HG03558 (cell line): ENCODE measurements around the gene PLCH1.

Source experiments
- ATAC-seq: cut with Tn5 transposase; IDR thresholded peaks from one replicate; pipeline ENCODE4 v1.9.1; 2021; ENCODE audit warnings: moderate number of reproducible peaks; ENCODE audit not compliant: unreplicated experiment; ENCODE audit errors: extremely low read depth

The PLCH1 gene

GRCh38 chr3:155394240-155394639 lies 350.6 kb downstream of the PLCH1 start:
- ATAC-seq: no peak

- no peak for ATAC-seq
These were observed 351.6 kb downstream of the PLCH1 start for GRCh38 chr3:155393316-155393715.

- no peak for ATAC-seq
These were observed 352.7 kb downstream of the PLCH1 start for GRCh38 chr3:155392138-155392537.

DNA sequence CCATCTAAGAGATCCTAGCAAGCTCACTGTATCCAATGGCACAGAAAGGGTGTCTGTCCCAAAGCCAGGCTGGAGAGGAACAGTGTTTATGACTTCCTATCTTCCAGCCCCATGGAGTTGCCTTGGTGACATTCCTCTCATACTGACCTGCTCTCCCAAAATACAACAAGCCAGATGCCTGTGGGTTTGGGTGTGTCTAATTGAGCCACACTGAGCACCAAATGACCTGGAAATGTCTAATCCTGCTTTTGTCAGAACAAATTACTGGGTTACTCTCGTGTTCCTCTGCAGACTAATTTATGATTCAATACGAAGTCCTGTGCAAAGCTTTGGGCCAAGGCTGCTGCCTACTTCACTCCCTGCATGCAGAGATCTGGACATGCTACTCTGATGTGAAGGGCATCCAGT lies 353.3 kb downstream of the PLCH1 start:
- no peak for ATAC-seq

DNA sequence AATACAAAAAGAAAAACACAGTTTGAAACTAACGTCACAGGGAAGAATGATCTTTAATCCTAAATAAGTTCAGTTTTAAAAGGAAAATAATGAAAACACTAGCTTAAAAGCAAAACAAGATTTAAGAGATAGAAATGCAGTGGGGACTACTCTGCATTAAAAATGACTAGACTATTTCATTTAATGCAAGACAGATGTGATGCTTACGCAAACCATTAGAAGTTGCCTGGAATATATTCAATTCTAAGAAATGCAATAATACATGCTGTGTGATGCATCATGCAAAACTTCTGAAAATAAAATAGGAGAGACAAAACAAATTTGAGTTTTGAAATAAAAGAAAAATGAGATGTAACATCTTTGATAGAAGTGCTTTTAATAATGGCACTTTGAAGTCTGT lies 353.8 kb downstream of the PLCH1 start:
- ATAC-seq: no peak

DNA sequence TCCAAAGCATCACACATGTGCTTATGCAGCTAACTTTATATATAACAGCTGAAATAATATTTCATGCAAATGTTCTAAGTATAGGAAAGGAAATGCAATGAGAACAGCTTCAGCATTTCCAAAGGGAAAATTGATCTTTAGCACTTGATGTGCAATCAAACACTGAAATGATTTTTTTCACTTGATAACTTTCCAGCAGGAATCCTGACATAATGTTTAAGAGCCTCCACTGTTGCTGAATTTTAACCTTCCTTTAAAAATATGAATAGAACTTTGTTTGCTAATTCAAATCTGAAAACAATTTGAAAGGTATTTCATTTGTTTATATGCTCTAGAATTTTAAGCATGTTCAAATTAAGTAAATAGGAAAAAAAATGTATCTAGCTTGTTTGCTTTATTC lies 354.5 kb downstream of the PLCH1 start:
- no peak for ATAC-seq

- no peak for ATAC-seq
These were observed 356.5 kb downstream of the PLCH1 start for GRCh38 chr3:155388417-155388816.

DNA sequence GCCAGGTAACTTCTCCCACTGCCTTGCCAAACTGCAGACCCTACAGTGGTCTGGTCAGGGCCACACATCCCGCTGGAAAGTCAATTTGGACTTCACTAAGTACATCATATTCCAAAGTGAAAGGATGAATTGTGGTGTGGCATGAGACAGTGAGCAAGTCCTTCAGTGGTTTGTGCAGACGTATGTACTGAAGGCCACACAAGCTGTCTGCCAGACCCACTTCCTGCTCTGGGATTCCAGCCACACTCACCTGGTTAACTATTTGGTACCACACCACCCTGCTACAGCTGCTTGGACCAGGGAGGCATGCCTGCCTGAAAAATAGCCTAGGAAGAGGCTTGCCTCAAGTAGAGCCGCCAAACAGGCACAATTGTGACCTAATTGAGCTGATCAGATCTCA lies 357.3 kb downstream of the PLCH1 start:
- no peak for ATAC-seq

GRCh38 chr3:155386919-155387318 lies 358.0 kb downstream of the PLCH1 start:
- no peak for ATAC-seq

- no peak for ATAC-seq
These were observed 358.8 kb downstream of the PLCH1 start for GRCh38 chr3:155385896-155386625.

DNA sequence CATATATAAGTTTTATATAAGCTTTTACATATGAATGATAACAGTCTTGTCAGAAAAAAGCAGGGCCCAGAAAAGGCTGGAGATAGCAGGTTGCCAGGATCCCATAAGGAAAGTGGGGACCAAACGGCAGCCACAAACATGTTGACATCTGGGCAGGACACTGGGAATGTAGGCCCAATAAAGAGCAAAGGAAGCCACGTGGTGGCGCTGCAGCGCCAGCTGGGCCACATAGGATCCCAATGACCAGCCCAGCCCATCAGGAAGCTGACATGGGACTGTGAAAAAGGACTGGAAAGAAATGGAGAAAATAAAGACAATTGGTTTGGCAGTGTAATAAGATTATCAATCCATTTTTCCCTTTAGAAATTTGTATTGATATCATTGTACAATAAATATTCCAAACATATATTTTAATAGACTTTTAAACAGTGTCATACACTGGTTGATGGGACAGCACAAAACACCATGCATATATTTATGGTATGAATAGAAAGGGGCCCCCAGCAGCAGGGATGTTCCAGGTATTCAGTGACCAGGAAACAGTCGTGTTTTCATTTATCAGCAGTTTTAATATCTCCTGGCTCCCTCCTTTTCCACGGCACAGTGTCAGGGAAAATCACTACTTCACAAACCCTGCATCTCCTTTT lies 362.4 kb downstream of the PLCH1 start:
- ATAC-seq: no peak

GRCh38 chr3:155377847-155378246 lies 367.0 kb downstream of the PLCH1 start:
- no peak for ATAC-seq

GRCh38 chr3:155377071-155377470 lies 367.8 kb downstream of the PLCH1 start:
- ATAC-seq: no peak

DNA sequence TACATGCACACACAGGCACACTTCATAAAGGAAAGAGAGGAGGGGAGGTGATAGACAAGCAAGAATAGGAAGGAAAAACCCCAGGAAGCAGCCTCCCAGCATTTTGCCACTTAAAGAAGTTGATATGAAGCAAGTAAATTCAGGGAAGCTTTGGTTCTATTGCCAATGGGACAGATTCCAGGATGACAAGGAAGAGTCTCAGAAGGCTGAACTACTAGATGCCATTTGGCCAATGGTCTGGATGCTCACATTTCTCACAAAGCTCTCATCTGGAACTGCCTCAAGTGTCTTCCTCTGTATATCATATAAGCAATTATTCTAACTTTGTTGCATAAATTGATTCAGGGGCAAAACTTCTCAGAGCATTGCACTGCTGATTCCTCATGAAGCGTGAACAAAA lies 372.6 kb downstream of the PLCH1 start:
- ATAC-seq: no peak

- no peak for ATAC-seq
These were observed 373.9 kb downstream of the PLCH1 start for GRCh38 chr3:155370764-155371503.

GRCh38 chr3:155370198-155370597 lies 374.7 kb downstream of the PLCH1 start:
- no peak for ATAC-seq

DNA sequence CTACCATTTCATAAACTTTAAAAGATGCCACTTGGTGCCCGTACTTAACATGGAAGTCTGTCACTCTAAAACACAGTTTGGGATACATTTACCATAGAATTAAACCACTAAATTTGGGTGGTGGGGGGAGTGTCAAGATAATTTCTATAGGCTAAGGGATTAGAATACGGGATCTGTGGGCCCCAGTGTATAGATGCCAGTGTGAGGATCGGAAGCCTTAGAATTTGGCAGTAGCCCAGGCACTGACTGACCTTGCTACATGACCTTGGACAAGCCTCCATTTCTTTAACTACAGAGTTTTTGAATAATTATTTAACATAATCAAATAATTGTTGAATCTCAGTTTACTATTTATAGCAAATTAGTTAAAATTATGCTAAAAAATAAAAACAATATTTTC lies 375.1 kb downstream of the PLCH1 start:
- no peak for ATAC-seq

- ATAC-seq: no peak
These were observed 375.6 kb downstream of the PLCH1 start for GRCh38 chr3:155369244-155369643.

DNA sequence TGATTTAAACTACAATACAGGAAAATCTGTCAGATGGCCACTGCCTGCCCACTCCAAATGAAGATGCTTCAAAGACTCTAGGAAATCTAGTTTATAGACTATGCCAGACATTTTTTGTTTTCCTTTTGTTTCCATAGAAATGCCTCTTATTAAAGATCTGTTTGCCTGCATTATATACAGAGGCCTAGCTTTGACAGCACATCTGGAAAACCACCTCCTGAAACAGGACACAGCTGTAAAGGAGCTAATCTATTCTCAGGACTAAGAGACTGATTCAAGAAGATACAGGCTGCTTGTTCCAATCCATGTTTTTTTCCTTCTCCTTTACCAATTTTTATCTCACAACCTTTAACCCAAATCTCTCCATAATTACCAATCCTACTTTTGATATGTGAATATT lies 376.1 kb downstream of the PLCH1 start:
- ATAC-seq: no peak

GRCh38 chr3:155367506-155367905 lies 377.4 kb downstream of the PLCH1 start:
- ATAC-seq: no peak

DNA sequence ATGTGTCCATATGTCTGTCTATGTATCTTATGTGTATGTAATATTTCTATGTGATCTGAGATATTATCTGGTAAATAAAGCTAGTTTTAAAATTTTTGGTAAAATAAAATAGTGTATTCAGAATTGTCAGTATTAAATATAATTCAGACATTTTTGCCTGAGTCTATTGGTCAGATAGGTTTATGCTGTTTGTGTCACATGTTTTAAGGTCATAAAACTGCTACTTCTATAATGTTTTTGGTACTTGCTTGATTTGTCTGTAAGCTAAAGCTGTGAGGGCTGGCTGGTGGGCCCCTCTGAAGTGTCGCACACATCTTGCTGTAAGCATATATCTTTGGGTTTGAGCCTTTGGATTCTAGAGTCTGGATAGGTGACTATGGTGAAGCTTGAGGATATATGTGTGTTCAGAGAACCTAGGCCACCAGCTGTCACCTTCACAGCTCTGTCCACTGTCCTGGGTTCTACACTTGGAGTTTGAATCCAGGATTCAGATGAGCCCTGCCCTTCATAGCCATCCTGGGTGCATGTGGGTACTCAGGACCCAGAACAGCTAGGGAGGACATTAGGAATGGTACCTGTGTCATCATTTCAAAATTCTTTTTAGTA lies 379.6 kb downstream of the PLCH1 start:
- ATAC-seq: no peak
